GM19023 (cell line): ENCODE results near the gene MXD3.
"Not testable (repeated sequence)": the region's sequence is repeated elsewhere in the genome, so short reads cannot be mapped to it uniquely, and the experiment has no call there.

Source experiments
- ATAC-seq: cut with Tn5 transposase; IDR thresholded peaks from one replicate; pipeline ENCODE4 v1.9.1; 2021; ENCODE audit warnings: mild to moderate bottlenecking, moderate library complexity; ENCODE audit not compliant: unreplicated experiment

Gene MXD3

GRCh38 chr5:177270653-177271052, 41.0 kb downstream of the MXD3 start:
- ATAC-seq, result no peak

GRCh38 chr5:177269976-177270375, 41.7 kb downstream of the MXD3 start:
- no peak for ATAC-seq

GRCh38 chr5:177269232-177269895, 42.3 kb downstream of the MXD3 start:
- no peak for ATAC-seq

- ATAC-seq, result no peak
These were observed 46.3 kb downstream of the MXD3 start for GRCh38 chr5:177265395-177265794.

- ATAC-seq, result no peak
These were observed 47.5 kb downstream of the MXD3 start for GRCh38 chr5:177264178-177264577.

- no peak for ATAC-seq
These were observed 50.2 kb downstream of the MXD3 start for GRCh38 chr5:177261510-177261909.

- no peak for ATAC-seq
These were observed 50.7 kb downstream of the MXD3 start for GRCh38 chr5:177260961-177261360.

- not testable (repeated sequence) for ATAC-seq
These were observed 53.0 kb downstream of the MXD3 start for GRCh38 chr5:177258711-177259110.
